ENCODE results near the gene WBP1.

Gene WBP1

GRCh38 chr2:74458132-74458937 is at the start of gene WBP1:
TSS of gene WBP1 (plus strand) at chr2:74458438. CDS start at chr2:74458603, 165 bp downstream.
- Histone ChIP-seq H3K4me3 (ENCODE audit: low read depth, low read length) (peak within 1 kb of the TSS; percentile 84), H3K9ac (ENCODE audit: low read depth, low read length) (peak within 1 kb of the TSS; percentile 89), H3K4me1 (ENCODE audit: control insufficient read depth, insufficient read depth, low read length) (peaks cover 6% of the 10 kb centered on the region), H3K27me3 (ENCODE audit: control insufficient read depth, insufficient read depth, low read length) (no peaks in the 10 kb centered on the region), H3K9me3 (ENCODE audit: control insufficient read depth, insufficient read depth, low read length) (no peaks in the 10 kb centered on the region), H3K36me3 (ENCODE audit: control insufficient read depth, insufficient read depth, low read length) (peaks cover 14% of the 10 kb centered on the region)

GRCh38 chr2:74413001-74413698 is 45.1 kb upstream of the WBP1 start:
- Histone ChIP-seq H3K9ac (ENCODE audit: low read depth, low read length) (no peak overlapping the region), H3K4me3 (ENCODE audit: low read depth, low read length) (no peak overlapping the region), H3K4me1 (ENCODE audit: control insufficient read depth, insufficient read depth, low read length) (no peaks in the 10 kb centered on the region), H3K9me3 (ENCODE audit: control insufficient read depth, insufficient read depth, low read length) (no peaks in the 10 kb centered on the region), H3K27me3 (ENCODE audit: control insufficient read depth, insufficient read depth, low read length) (no peaks in the 10 kb centered on the region), H3K36me3 (ENCODE audit: control insufficient read depth, insufficient read depth, low read length) (no peaks in the 10 kb centered on the region)

GRCh38 chr2:74414441-74414840 is 43.8 kb upstream of the WBP1 start:
- Histone ChIP-seq H3K36me3 (ENCODE audit: control insufficient read depth, insufficient read depth, low read length) (no peaks in the 10 kb centered on the region), H3K9me3 (ENCODE audit: control insufficient read depth, insufficient read depth, low read length) (no peaks in the 10 kb centered on the region), H3K27me3 (ENCODE audit: control insufficient read depth, insufficient read depth, low read length) (no peaks in the 10 kb centered on the region), H3K4me1 (ENCODE audit: control insufficient read depth, insufficient read depth, low read length) (no peaks in the 10 kb centered on the region), H3K9ac (ENCODE audit: low read depth, low read length) (no peak overlapping the region), H3K4me3 (ENCODE audit: low read depth, low read length) (no peak overlapping the region)

GRCh38 chr2:74414881-74415761 is 43.1 kb upstream of the WBP1 start:
- Histone ChIP-seq H3K9me3 (ENCODE audit: control insufficient read depth, insufficient read depth, low read length) (no peaks in the 10 kb centered on the region), H3K9ac (ENCODE audit: low read depth, low read length) (no peak overlapping the region), H3K27me3 (ENCODE audit: control insufficient read depth, insufficient read depth, low read length) (peaks cover 2% of the 10 kb centered on the region), H3K36me3 (ENCODE audit: control insufficient read depth, insufficient read depth, low read length) (no peaks in the 10 kb centered on the region), H3K4me3 (ENCODE audit: low read depth, low read length) (no peak overlapping the region), H3K4me1 (ENCODE audit: control insufficient read depth, insufficient read depth, low read length) (no peaks in the 10 kb centered on the region)

- Histone ChIP-seq H3K4me1 (ENCODE audit: control insufficient read depth, insufficient read depth, low read length) (no peaks in the 10 kb centered on the region), H3K9me3 (ENCODE audit: control insufficient read depth, insufficient read depth, low read length) (no peaks in the 10 kb centered on the region), H3K36me3 (ENCODE audit: control insufficient read depth, insufficient read depth, low read length) (no peaks in the 10 kb centered on the region), H3K9ac (ENCODE audit: low read depth, low read length) (no peak overlapping the region), H3K27me3 (ENCODE audit: control insufficient read depth, insufficient read depth, low read length) (peaks cover 6% of the 10 kb centered on the region), H3K4me3 (ENCODE audit: low read depth, low read length) (no peak overlapping the region)
Measured at GRCh38 chr2:74415762-74416395, 42.4 kb upstream of the WBP1 start.

- H3K9me3 ChIP-seq (ENCODE audit: control insufficient read depth, insufficient read depth, low read length): no peaks in the 10 kb centered on the region
- H3K4me3 ChIP-seq (ENCODE audit: low read depth, low read length): no peak overlapping the region
- no peaks in the 10 kb centered on the region for H3K4me1 ChIP-seq (ENCODE audit: control insufficient read depth, insufficient read depth, low read length)
- no peaks in the 10 kb centered on the region for H3K36me3 ChIP-seq (ENCODE audit: control insufficient read depth, insufficient read depth, low read length)
- H3K27me3 ChIP-seq (ENCODE audit: control insufficient read depth, insufficient read depth, low read length): peaks cover 6% of the 10 kb centered on the region
- H3K9ac ChIP-seq (ENCODE audit: low read depth, low read length): no peak overlapping the region
Measured at GRCh38 chr2:74416778-74417177, 41.5 kb upstream of the WBP1 start.

GRCh38 chr2:74417197-74417596 is 41.0 kb upstream of the WBP1 start:
- Histone ChIP-seq H3K4me1 (ENCODE audit: control insufficient read depth, insufficient read depth, low read length) (no peaks in the 10 kb centered on the region), H3K4me3 (ENCODE audit: low read depth, low read length) (no peak overlapping the region), H3K9me3 (ENCODE audit: control insufficient read depth, insufficient read depth, low read length) (no peaks in the 10 kb centered on the region), H3K36me3 (ENCODE audit: control insufficient read depth, insufficient read depth, low read length) (no peaks in the 10 kb centered on the region), H3K9ac (ENCODE audit: low read depth, low read length) (no peak overlapping the region), H3K27me3 (ENCODE audit: control insufficient read depth, insufficient read depth, low read length) (peaks cover 6% of the 10 kb centered on the region)

GRCh38 chr2:74417763-74418162 is 40.5 kb upstream of the WBP1 start:
- Histone ChIP-seq H3K27me3 (ENCODE audit: control insufficient read depth, insufficient read depth, low read length) (peaks cover 8% of the 10 kb centered on the region), H3K4me3 (ENCODE audit: low read depth, low read length) (no peak overlapping the region), H3K4me1 (ENCODE audit: control insufficient read depth, insufficient read depth, low read length) (no peaks in the 10 kb centered on the region), H3K9ac (ENCODE audit: low read depth, low read length) (no peak overlapping the region), H3K9me3 (ENCODE audit: control insufficient read depth, insufficient read depth, low read length) (no peaks in the 10 kb centered on the region), H3K36me3 (ENCODE audit: control insufficient read depth, insufficient read depth, low read length) (no peaks in the 10 kb centered on the region)

- H3K36me3 ChIP-seq (ENCODE audit: control insufficient read depth, insufficient read depth, low read length): no peaks in the 10 kb centered on the region
- H3K9ac ChIP-seq (ENCODE audit: low read depth, low read length): no peak overlapping the region
- H3K27me3 ChIP-seq (ENCODE audit: control insufficient read depth, insufficient read depth, low read length): peaks cover 9% of the 10 kb centered on the region
- H3K9me3 ChIP-seq (ENCODE audit: control insufficient read depth, insufficient read depth, low read length): no peaks in the 10 kb centered on the region
- no peak overlapping the region for H3K4me3 ChIP-seq (ENCODE audit: low read depth, low read length)
- H3K4me1 ChIP-seq (ENCODE audit: control insufficient read depth, insufficient read depth, low read length): no peaks in the 10 kb centered on the region
Measured at GRCh38 chr2:74418312-74418711, 39.9 kb upstream of the WBP1 start.

- Histone ChIP-seq H3K9ac (ENCODE audit: low read depth, low read length) (no peak overlapping the region), H3K9me3 (ENCODE audit: control insufficient read depth, insufficient read depth, low read length) (no peaks in the 10 kb centered on the region), H3K4me1 (ENCODE audit: control insufficient read depth, insufficient read depth, low read length) (no peaks in the 10 kb centered on the region), H3K4me3 (ENCODE audit: low read depth, low read length) (no peak overlapping the region), H3K27me3 (ENCODE audit: control insufficient read depth, insufficient read depth, low read length) (peaks cover 11% of the 10 kb centered on the region), H3K36me3 (ENCODE audit: control insufficient read depth, insufficient read depth, low read length) (no peaks in the 10 kb centered on the region)
Measured at GRCh38 chr2:74419345-74419744, 38.9 kb upstream of the WBP1 start.

GRCh38 chr2:74420006-74420405 is 38.2 kb upstream of the WBP1 start:
- Histone ChIP-seq H3K36me3 (ENCODE audit: control insufficient read depth, insufficient read depth, low read length) (peaks cover 5% of the 10 kb centered on the region), H3K4me1 (ENCODE audit: control insufficient read depth, insufficient read depth, low read length) (no peaks in the 10 kb centered on the region), H3K4me3 (ENCODE audit: low read depth, low read length) (no peak overlapping the region), H3K9ac (ENCODE audit: low read depth, low read length) (no peak overlapping the region), H3K27me3 (ENCODE audit: control insufficient read depth, insufficient read depth, low read length) (peaks cover 11% of the 10 kb centered on the region), H3K9me3 (ENCODE audit: control insufficient read depth, insufficient read depth, low read length) (no peaks in the 10 kb centered on the region)

Data from iPS-15b (cell line).